Neural progenitor cell (in vitro differentiated cells): ENCODE measurements around the gene CDK12. TPM values are rescaled to one million over a fixed set of nuclear protein-coding genes. Genes with fewer than 3 reads are reported as not detected.

ENCODE experiments used
- DNase-seq: peaks from one replicate; pipeline ENCODE4 v3.0.0-alpha.2; 2016; ENCODE audit warnings: low spot score
- H2AFZ ChIP-seq: fragments of 200-600 bp; sonication (generic); replicated peaks from 2 replicates; pipeline ENCODE4 v1.6.1; 2016; ENCODE audit warnings: antibody characterized with exemption
- H3F3A ChIP-seq: fragments of 200-600 bp; sonication (generic); 2 replicates; pipeline ENCODE4 v1.6.1; 2016; ENCODE audit warnings: antibody characterized with exemption, low read depth
- H3K27ac ChIP-seq: fragments of 200-600 bp; sonication (generic); 2 replicates; pipeline ENCODE4 v1.5.1; 2016; ENCODE audit warnings: mild to moderate bottlenecking
- H3K27me3 ChIP-seq: fragments of 200-600 bp; sonication (generic); 2 replicates; pipeline ENCODE4 v1.6.1; 2016; ENCODE audit warnings: mild to moderate bottlenecking, moderate library complexity
- H3K36me3 ChIP-seq: fragments of 200-600 bp; sonication (generic); 2 replicates; pipeline ENCODE4 v1.5.1; 2016
- H3K4me1 ChIP-seq: fragments of 200-600 bp; sonication (generic); 2 replicates; pipeline ENCODE4 v1.6.1; 2016; ENCODE audit warnings: mixed run types
- H3K4me2 ChIP-seq: fragments of 200-600 bp; sonication (generic); 2 replicates; pipeline ENCODE4 v1.6.1; 2016
- H3K4me3 ChIP-seq: fragments of 200-600 bp; sonication (generic); 2 replicates; pipeline ENCODE4 v1.5.1; 2016
- H3K79me2 ChIP-seq: fragments of 200-600 bp; sonication (generic); 2 replicates; pipeline ENCODE4 v1.6.1; 2016; ENCODE audit warnings: low read depth
- H3K9ac ChIP-seq: fragments of 200-600 bp; sonication (generic); 2 replicates; pipeline ENCODE4 v1.6.1; 2016
- H3K9me3 ChIP-seq: fragments of 200-600 bp; sonication (generic); 2 replicates; pipeline ENCODE4 v1.5.1; 2016; ENCODE audit warnings: low read depth
- H4K20me1 ChIP-seq: fragments of 200-600 bp; sonication (generic); 2 replicates; pipeline ENCODE4 v1.6.1; 2016; ENCODE audit warnings: low read depth
- H3K27ac Mint-ChIP-seq: 3 replicates; pipeline ENCODE4 v1.8.0; 2021; ENCODE audit warnings: mixed read lengths
- H3K27me3 Mint-ChIP-seq: 2 replicates; pipeline ENCODE4 v1.8.0; 2022; ENCODE audit warnings: low read depth, mild to moderate bottlenecking, inconsistent platforms, moderate library complexity, mixed read lengths; ENCODE audit not compliant: insufficient read depth
- H3K36me3 Mint-ChIP-seq: 3 replicates; pipeline ENCODE4 v1.8.0; 2021; ENCODE audit warnings: mixed read lengths
- H3K4me1 Mint-ChIP-seq: 3 replicates; pipeline ENCODE4 v1.8.0; 2021; ENCODE audit warnings: mixed read lengths
- H3K4me3 Mint-ChIP-seq: 3 replicates; pipeline ENCODE4 v1.8.0; 2021; ENCODE audit warnings: mild to moderate bottlenecking, moderate library complexity, mixed read lengths
- H3K9me3 Mint-ChIP-seq: 3 replicates; pipeline ENCODE4 v1.8.0; 2020; ENCODE audit warnings: mixed read lengths
- EZH2 ChIP-seq: fragments of 200-600 bp; sonication (generic); IDR thresholded peaks from 2 replicates; pipeline ENCODE4 v1.6.1; 2017; ENCODE audit warnings: antibody characterized with exemption, mild to moderate bottlenecking, moderate library complexity
- EZH2phosphoT487 ChIP-seq: fragments of 200-600 bp; sonication (generic); IDR thresholded peaks from 2 replicates; pipeline ENCODE4 v1.6.1; 2017; ENCODE audit warnings: antibody characterized with exemption
- total RNA-seq: library from RNA; depleted of rRNA; stranded (reverse); fragments of >200 nt; gene quantifications from 2 replicates; pipeline ENCODE4 v1.2.3, GENCODE V29; 2015; ENCODE audit warnings: low replicate concordance
- TF ChIP-seq, protein P1 (sequence below): fragments of 200-600 bp; sonication (generic); IDR thresholded peaks from 2 replicates; pipeline ENCODE4 v1.5.1; 2017; ENCODE audit warnings: antibody characterized with exemption, mild to moderate bottlenecking

Gene CDK12
- total RNA-seq, 1 donor from 2014 or later: 44.1 TPM

DNA sequence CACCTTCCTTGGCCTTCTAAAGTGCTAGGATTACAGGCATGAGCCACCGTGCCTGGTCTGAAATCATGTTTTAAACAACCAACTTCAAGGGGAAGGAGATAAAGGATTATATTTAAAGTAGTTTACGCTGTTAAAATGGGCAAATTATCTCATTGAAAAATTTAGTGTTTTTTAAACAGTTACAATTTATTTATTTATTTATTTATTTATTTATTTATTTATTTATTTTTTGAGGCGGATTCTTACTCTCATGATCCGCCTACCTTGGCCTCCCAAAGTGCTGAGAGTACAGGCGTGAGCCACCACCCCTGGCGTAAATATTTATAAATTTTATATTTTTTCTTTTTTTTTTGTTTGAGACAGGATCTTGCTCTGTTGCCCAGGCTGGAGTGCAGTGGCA, 22.2 kb downstream of the CDK12 start:
- Histone ChIP-seq H3K4me2 (no peak overlapping the region), H2AFZ (no peak overlapping the region), H3F3A (no peaks in the 10 kb centered on the region), H3K27ac (no peak overlapping the region), H3K79me2 (peaks cover 38% of the 10 kb centered on the region), H3K9ac (no peak overlapping the region), H4K20me1 (peaks cover 3% of the 10 kb centered on the region), H3K9me3 (no peaks in the 10 kb centered on the region), H3K27me3 (no peaks in the 10 kb centered on the region), H3K4me3 (no peak overlapping the region), H3K4me1 (no peaks in the 10 kb centered on the region), H3K36me3 (no peaks in the 10 kb centered on the region)
- Mint-ChIP-seq H3K4me3 (no peak overlapping the region), H3K27ac (no peak overlapping the region), H3K36me3 (peaks cover 6% of the 10 kb centered on the region), H3K4me1 (no peaks in the 10 kb centered on the region), H3K9me3 (no peaks in the 10 kb centered on the region), H3K27me3 (no peaks in the 10 kb centered on the region)
- DNase-seq: no peak
- TF ChIP-seq EZH2phosphoT487 (no peak), EZH2 (no peak)
- TF ChIP-seq, protein P1, sequence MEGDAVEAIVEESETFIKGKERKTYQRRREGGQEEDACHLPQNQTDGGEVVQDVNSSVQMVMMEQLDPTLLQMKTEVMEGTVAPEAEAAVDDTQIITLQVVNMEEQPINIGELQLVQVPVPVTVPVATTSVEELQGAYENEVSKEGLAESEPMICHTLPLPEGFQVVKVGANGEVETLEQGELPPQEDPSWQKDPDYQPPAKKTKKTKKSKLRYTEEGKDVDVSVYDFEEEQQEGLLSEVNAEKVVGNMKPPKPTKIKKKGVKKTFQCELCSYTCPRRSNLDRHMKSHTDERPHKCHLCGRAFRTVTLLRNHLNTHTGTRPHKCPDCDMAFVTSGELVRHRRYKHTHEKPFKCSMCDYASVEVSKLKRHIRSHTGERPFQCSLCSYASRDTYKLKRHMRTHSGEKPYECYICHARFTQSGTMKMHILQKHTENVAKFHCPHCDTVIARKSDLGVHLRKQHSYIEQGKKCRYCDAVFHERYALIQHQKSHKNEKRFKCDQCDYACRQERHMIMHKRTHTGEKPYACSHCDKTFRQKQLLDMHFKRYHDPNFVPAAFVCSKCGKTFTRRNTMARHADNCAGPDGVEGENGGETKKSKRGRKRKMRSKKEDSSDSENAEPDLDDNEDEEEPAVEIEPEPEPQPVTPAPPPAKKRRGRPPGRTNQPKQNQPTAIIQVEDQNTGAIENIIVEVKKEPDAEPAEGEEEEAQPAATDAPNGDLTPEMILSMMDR: no peak

GRCh38 chr17:39484178-39484577, 22.9 kb downstream of the CDK12 start:
- Histone ChIP-seq H3K27ac (no peak overlapping the region), H3F3A (no peaks in the 10 kb centered on the region), H3K4me2 (no peak overlapping the region), H3K9ac (no peak overlapping the region), H3K4me3 (no peak overlapping the region), H2AFZ (no peak overlapping the region), H3K4me1 (no peaks in the 10 kb centered on the region), H4K20me1 (peaks cover 3% of the 10 kb centered on the region), H3K79me2 (peaks cover 37% of the 10 kb centered on the region), H3K9me3 (no peaks in the 10 kb centered on the region), H3K27me3 (no peaks in the 10 kb centered on the region), H3K36me3 (no peaks in the 10 kb centered on the region)
- no peak for DNase-seq
- TF ChIP-seq, protein P1: no peak
- TF ChIP-seq EZH2phosphoT487 (no peak), EZH2 (no peak)
- Mint-ChIP-seq H3K27me3 (no peaks in the 10 kb centered on the region), H3K4me3 (no peak overlapping the region), H3K36me3 (peaks cover 6% of the 10 kb centered on the region), H3K27ac (no peak overlapping the region), H3K4me1 (no peaks in the 10 kb centered on the region), H3K9me3 (no peaks in the 10 kb centered on the region)

DNA sequence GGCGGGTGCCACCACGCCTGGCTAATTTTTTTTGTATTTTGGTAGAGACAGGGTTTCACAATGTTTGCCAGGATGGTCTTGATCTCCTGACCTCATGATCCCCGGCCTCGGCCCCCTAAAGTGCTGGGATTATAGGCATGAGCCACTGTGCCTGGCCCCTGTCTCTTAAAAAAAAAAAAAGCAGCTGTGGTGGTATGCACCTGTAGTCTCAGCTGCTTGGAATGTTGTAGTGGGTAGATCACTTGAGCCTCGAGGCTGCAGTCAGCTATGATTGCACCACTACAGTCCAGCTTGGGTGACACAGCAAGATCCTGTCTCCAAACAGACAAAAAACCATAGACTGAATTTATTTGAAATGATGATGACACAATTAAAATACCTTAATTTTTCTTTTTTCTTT, 24.3 kb downstream of the CDK12 start:
- Histone ChIP-seq H3K36me3 (peaks cover 4% of the 10 kb centered on the region), H3K79me2 (peaks cover 37% of the 10 kb centered on the region), H3K27ac (no peak overlapping the region), H4K20me1 (peaks cover 3% of the 10 kb centered on the region), H3K9ac (no peak overlapping the region), H3K4me1 (no peaks in the 10 kb centered on the region), H3F3A (no peaks in the 10 kb centered on the region), H3K27me3 (no peaks in the 10 kb centered on the region), H3K9me3 (no peaks in the 10 kb centered on the region), H2AFZ (no peak overlapping the region), H3K4me2 (no peak overlapping the region), H3K4me3 (no peak overlapping the region)
- DNase-seq: no peak
- H3K4me1 Mint-ChIP-seq: no peaks in the 10 kb centered on the region
- peaks cover 7% of the 10 kb centered on the region for H3K36me3 Mint-ChIP-seq
- H3K27ac Mint-ChIP-seq: no peak overlapping the region
- H3K4me3 Mint-ChIP-seq: no peak overlapping the region
- no peak for TF ChIP-seq EZH2
- TF ChIP-seq EZH2phosphoT487: no peak
- TF ChIP-seq, protein P1: no peak
- no peaks in the 10 kb centered on the region for H3K27me3 Mint-ChIP-seq
- H3K9me3 Mint-ChIP-seq: no peaks in the 10 kb centered on the region
